Measurements from ENCODE around the gene MAP2K1.

Gene MAP2K1

GRCh38 chr15:66508293-66508883 is 121.7 kb downstream of the MAP2K1 start:
- DNase-seq, result no peak

DNA sequence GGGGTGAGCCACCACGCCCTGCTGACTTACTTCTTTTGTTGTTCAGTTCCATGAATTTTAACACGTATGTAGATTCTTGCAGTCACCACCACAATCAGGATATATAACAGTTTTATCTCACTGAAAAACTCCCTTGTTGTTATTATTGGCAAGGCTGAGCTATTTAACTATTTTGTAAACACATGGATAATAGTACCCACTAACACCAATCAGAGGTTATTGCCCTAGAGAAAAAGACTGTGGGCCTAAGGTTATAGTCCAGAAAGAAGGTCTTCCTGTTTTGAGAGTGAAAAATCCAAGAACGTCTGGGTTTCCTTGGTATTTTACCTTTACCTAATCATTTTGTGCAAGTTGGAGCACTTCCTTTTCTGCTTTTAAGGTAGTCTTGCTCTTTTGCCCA is 127.9 kb downstream of the MAP2K1 start:
- DNase-seq, result no peak

- DNase-seq, result no peak
These were observed 129.2 kb downstream of the MAP2K1 start for GRCh38 chr15:66515901-66516322.

DNA sequence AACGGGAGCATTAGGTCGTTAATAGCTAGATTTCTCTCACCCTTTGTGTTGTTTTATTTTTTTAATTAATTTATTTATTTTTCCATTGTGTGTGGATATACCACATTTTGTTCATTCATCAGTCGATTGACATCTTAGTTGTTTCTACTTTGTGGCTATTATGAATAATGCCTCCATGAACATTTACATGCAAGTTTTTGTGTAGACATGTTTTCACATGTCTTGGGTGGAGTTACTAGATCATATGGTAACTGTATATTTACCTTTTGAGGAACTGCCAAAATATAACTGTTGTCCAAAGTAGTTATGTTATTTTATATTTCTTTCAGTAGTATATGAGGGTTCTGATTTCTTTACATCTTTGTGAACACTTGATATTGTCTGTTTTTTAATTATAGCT is 137.2 kb downstream of the MAP2K1 start:
- DNase-seq, result no peak

DNA sequence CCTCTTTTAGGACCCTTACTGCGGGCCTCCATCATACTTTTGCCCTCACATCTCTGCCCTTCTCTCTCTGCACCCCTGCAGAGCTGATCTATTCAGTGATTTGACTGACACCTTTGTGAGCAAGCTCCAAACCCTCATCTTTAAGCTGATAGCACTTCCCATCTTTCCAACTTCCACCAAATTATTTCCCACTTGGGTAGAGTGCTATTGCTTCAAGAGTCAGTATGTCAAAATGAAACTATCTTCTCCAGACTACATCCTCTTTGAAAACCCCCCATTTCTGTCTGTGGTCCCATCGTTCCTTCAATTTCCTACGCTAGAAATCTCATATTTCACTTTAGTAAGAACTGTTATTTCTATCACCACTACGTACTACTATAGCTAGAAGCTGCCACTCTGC is 138.1 kb downstream of the MAP2K1 start:
- DNase-seq, result no peak

- DNase-seq, result no peak
These were observed 148.3 kb downstream of the MAP2K1 start for GRCh38 chr15:66535056-66535455.

Data from stimulated activated CD4-positive, alpha-beta T cell treated with anti-CD3 and anti-CD28 coated beads, Interleukin-1b, Interleukin-23, amount 100 ng/mL, for 48 hours (primary cell).